H1 (cell line): Measurements from ENCODE around the gene GNA12.

ENCODE experiments used
- CTCF ChIP-seq, 3 experiments: IDR thresholded peaks; 1 replicate in 2 of 3; 2 replicates in 1 of 3; pipeline versions ENCODE4 v1.5.1 to v1.6.1; 2011; ENCODE audit warnings: low read length in 3 of 3, mild to moderate bottlenecking in 3 of 3, inconsistent platforms in 2 of 3, low read depth in 1 of 3, moderate library complexity in 1 of 3; ENCODE audit not compliant: insufficient read depth in 1 of 3; ENCODE audit errors: control extremely low read depth in 1 of 3
- MAX ChIP-seq: IDR thresholded peaks from 2 replicates; pipeline ENCODE4 v1.6.1; 2012; ENCODE audit warnings: inconsistent platforms
- SP1 ChIP-seq: IDR thresholded peaks from 2 replicates; pipeline ENCODE4 v1.6.1; 2011; ENCODE audit warnings: low read depth, low read length

DNA sequence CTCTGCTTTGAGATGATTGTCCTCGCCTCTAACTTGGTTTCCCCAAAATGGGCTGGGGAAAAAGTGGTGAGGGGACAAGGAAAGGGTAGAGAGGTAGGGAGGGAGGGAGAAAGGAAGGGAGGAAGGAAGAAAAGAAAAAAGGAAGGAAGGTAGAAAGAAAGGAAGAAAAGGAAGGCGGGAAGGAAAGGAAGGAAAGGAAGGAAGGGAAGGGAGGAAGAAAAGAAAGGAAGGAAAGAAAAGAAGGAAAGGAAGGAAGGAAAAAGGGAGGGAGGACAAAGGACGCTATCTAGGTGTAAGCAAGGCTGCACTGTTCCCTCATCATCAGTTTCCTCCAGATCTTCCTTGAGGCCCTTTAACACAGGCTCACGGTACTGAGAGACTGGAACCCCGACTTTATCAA is 2.2 kb downstream of the GNA12 start:
- TF ChIP-seq SP1 (no peak), MAX (no peak), CTCF (IDR thresholded peaks at IDR 0.05; ENCODE audit: control extremely low read depth in 1 of 3, insufficient read depth in 1 of 3, low read depth in 1 of 3, low read length in 3 of 3) (no peak)
